SU-DHL-6 (cell line): Measurements from ENCODE around the gene EIF4E1B.

Experiments
- H2AFZ ChIP-seq: fragments of 200-600 bp; sonication (generic); 2 replicates; pipeline ENCODE4 v1.6.1; 2014; ENCODE audit warnings: low read depth, mild to moderate bottlenecking, moderate library complexity, mixed read lengths, antibody characterized with exemption, low read length; ENCODE audit not compliant: severe bottlenecking
- H3F3A ChIP-seq: fragments of 200-600 bp; shearing (Covaris generic); 2 replicates; pipeline ENCODE4 v1.6.0; 2016; ENCODE audit warnings: antibody characterized with exemption, mild to moderate bottlenecking; ENCODE audit not compliant: insufficient read depth
- H3K27ac ChIP-seq: fragments of 200-600 bp; sonication (generic); 2 replicates; pipeline ENCODE4 v1.5.1; 2016; ENCODE audit warnings: low read depth, mild to moderate bottlenecking, low read length, moderate library complexity, mixed read lengths
- H3K27me3 ChIP-seq: fragments of 200-600 bp; sonication (generic), shearing (Covaris generic); 2 replicates; pipeline ENCODE4 v1.6.0; 2014; ENCODE audit warnings: mild to moderate bottlenecking, low read length
- H3K36me3 ChIP-seq: fragments of 200-600 bp; sonication (generic); 2 replicates; pipeline ENCODE4 v1.6.1; 2014; ENCODE audit warnings: mild to moderate bottlenecking, low read length, mixed read lengths
- H3K4me2 ChIP-seq: fragments of 300-600, 200-600 bp; shearing (Covaris generic), sonication (generic); 2 replicates; pipeline ENCODE4 v1.6.0; 2014; ENCODE audit warnings: low read length, low read depth, mild to moderate bottlenecking; ENCODE audit not compliant: poor library complexity, severe bottlenecking
- H3K4me3 ChIP-seq: fragments of 200-600 bp; sonication (generic); 2 replicates; pipeline ENCODE4 v1.5.1; 2014; ENCODE audit warnings: antibody characterized with exemption, low read length, mild to moderate bottlenecking, mixed read lengths; ENCODE audit not compliant: insufficient read depth, poor library complexity, severe bottlenecking
- H3K79me2 ChIP-seq: fragments of 200-600 bp; sonication (generic); 2 replicates; pipeline ENCODE4 v1.6.1; 2014; ENCODE audit warnings: mild to moderate bottlenecking, low read length, moderate library complexity; ENCODE audit not compliant: insufficient read depth
- H3K9ac ChIP-seq: fragments of 200-600 bp; sonication (generic); 2 replicates; pipeline ENCODE4 v1.7.0; 2014; ENCODE audit warnings: mild to moderate bottlenecking, low read length
- H3K9me2 ChIP-seq: fragments of 200-600 bp; sonication (generic); replicated peaks from 2 replicates; pipeline ENCODE4 v1.6.1; 2014; ENCODE audit warnings: low read length; ENCODE audit not compliant: insufficient read depth
- H3K9me3 ChIP-seq: fragments of 200-600 bp; sonication (generic); 2 replicates; pipeline ENCODE4 v1.6.1; 2014; ENCODE audit warnings: low read length, mixed read lengths; ENCODE audit not compliant: insufficient read depth
- H4K20me1 ChIP-seq: fragments of 200-600 bp; sonication (generic); 2 replicates; pipeline ENCODE4 v1.6.1; 2014; ENCODE audit warnings: low read depth, mild to moderate bottlenecking, antibody characterized with exemption, low read length, moderate library complexity, mixed read lengths
- CTCF ChIP-seq: fragments of 200-600 bp; sonication (generic); IDR thresholded peaks from one replicate; pipeline ENCODE4 v1.5.1; 2017; ENCODE audit warnings: antibody characterized with exemption, mild to moderate bottlenecking, low read length, moderate library complexity; ENCODE audit not compliant: insufficient read depth, poor library complexity, severe bottlenecking
- EZH2phosphoT487 ChIP-seq: fragments of 200-600 bp; sonication (generic), shearing (Covaris generic); conservative IDR thresholded peaks from 2 replicates; pipeline ENCODE4 v1.6.1; 2018; ENCODE audit warnings: mild to moderate bottlenecking, antibody characterized with exemption, low read length, moderate library complexity, mixed read lengths

EIF4E1B gene

DNA sequence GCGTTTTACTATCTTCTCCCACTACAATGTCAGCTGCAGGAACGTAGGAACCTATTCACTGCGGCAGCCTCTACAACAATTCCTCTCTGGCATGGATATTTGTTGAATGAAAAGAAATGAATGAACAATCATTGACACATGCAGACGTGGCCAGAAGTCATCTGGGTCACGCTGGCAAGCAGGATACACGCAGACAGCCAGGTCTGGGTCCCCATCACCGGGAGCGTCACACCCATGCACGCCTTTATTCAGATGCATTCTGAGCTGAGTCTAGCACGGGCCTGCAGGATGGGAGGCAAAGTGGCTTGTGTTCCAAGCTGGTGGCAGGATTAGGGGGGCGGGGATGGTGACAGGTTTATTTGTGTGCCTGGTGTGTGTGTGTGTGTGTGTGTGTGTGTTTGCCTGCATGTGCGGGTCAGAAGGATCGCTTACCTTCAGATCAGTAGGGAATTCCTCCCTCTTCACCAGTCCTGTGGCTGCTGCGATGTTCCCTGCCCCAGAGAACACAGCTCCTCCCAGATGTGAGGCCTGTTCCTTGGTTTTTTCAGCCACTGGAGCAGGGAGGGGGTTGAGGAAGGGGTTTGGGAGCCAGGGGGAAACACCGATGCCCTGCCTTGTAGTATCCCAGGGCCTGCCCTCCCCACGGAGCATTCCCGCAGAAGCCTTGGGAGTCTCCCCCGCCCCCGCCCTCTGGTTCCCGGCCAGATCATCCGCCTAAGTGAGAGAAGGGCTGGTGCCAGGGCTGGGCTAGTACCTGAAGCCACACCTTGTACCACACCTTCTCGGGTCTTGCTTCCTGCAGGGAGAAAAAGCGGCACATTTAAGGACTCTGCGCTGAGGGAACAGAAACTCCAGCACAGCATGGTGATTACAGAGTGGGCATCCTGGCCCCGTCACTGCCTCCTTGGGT lies 4.3 kb upstream of the EIF4E1B start:
- H3K36me3 ChIP-seq, result no peaks in the 10 kb centered on the region
- no peak overlapping the region for H3K4me3 ChIP-seq
- H3K9me3 ChIP-seq, result no peaks in the 10 kb centered on the region
- H3F3A ChIP-seq, result no peaks in the 10 kb centered on the region
- no peaks in the 10 kb centered on the region for H3K79me2 ChIP-seq
- no peaks in the 10 kb centered on the region for H3K9me2 ChIP-seq
- no peak for TF ChIP-seq CTCF
- no peak for TF ChIP-seq EZH2phosphoT487
- no peaks in the 10 kb centered on the region for H3K27me3 ChIP-seq
- H3K4me2 ChIP-seq, result no peak overlapping the region
- H3K27ac ChIP-seq, result no peak overlapping the region
- H4K20me1 ChIP-seq, result no peaks in the 10 kb centered on the region
- no peak overlapping the region for H3K9ac ChIP-seq
- H2AFZ ChIP-seq, result no peak overlapping the region

- H3K36me3 ChIP-seq, result no peaks in the 10 kb centered on the region
- H3K27ac ChIP-seq, result no peak overlapping the region
- H4K20me1 ChIP-seq, result no peaks in the 10 kb centered on the region
- H3K9me2 ChIP-seq, result no peaks in the 10 kb centered on the region
- H3K79me2 ChIP-seq, result no peaks in the 10 kb centered on the region
- H3K9ac ChIP-seq, result no peak overlapping the region
- no peak overlapping the region for H3K4me3 ChIP-seq
- H3K27me3 ChIP-seq, result no peaks in the 10 kb centered on the region
- TF ChIP-seq CTCF (no peak), EZH2phosphoT487 (no peak)
- H2AFZ ChIP-seq, result no peak overlapping the region
- no peaks in the 10 kb centered on the region for H3F3A ChIP-seq
- no peak overlapping the region for H3K4me2 ChIP-seq
- H3K9me3 ChIP-seq, result no peaks in the 10 kb centered on the region
Measured at GRCh38 chr5:176626876-176627236, 3.6 kb upstream of the EIF4E1B start.

GRCh38 chr5:176627582-176627981 lies 2.9 kb upstream of the EIF4E1B start:
- no peaks in the 10 kb centered on the region for H3K36me3 ChIP-seq
- H3K9me2 ChIP-seq, result no peaks in the 10 kb centered on the region
- no peak overlapping the region for H3K27ac ChIP-seq
- no peaks in the 10 kb centered on the region for H3K79me2 ChIP-seq
- no peak overlapping the region for H3K9ac ChIP-seq
- H4K20me1 ChIP-seq, result no peaks in the 10 kb centered on the region
- no peak overlapping the region for H3K4me2 ChIP-seq
- H3F3A ChIP-seq, result no peaks in the 10 kb centered on the region
- TF ChIP-seq CTCF, result no peak
- no peak for TF ChIP-seq EZH2phosphoT487
- no peaks in the 10 kb centered on the region for H3K27me3 ChIP-seq
- no peaks in the 10 kb centered on the region for H3K9me3 ChIP-seq
- H3K4me3 ChIP-seq, result no peak overlapping the region
- H2AFZ ChIP-seq, result no peak overlapping the region
